ENCODE data around the gene PCSK2. TPM values are rescaled to one million over a fixed set of nuclear protein-coding genes. Genes with fewer than 3 reads are reported as not detected.
A peak's percentile ranks its signal among the peaks of the same experiment; 100 is the strongest.

PCSK2 gene
- total RNA-seq, 4 donors from 2014 or later, result 5.3 to 18.1 (median 10.9) TPM

DNA sequence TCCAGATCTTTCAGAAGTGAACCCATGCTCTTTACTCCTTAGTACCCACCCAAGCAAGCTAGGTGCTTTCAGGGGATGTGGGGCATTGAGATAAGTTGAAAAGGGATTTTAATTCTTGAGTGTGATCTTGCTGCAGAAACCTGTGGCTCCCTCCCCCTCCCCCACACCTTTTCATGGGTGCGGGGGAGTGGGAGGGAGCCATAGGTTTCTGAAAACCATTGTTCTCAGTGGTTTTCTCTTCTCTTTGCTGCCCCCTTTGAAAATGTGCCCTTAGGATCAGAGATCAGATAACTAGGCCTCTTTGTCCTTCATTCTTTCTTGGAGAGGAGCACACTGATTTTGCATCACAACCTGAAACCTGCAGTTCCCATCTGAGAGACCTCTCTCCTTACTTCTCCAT lies 2.4 kb downstream of the PCSK2 start:
- no peak for TF ChIP-seq POLR2A (IDR thresholded peaks at IDR 0.05)
- TF ChIP-seq, protein P1, sequence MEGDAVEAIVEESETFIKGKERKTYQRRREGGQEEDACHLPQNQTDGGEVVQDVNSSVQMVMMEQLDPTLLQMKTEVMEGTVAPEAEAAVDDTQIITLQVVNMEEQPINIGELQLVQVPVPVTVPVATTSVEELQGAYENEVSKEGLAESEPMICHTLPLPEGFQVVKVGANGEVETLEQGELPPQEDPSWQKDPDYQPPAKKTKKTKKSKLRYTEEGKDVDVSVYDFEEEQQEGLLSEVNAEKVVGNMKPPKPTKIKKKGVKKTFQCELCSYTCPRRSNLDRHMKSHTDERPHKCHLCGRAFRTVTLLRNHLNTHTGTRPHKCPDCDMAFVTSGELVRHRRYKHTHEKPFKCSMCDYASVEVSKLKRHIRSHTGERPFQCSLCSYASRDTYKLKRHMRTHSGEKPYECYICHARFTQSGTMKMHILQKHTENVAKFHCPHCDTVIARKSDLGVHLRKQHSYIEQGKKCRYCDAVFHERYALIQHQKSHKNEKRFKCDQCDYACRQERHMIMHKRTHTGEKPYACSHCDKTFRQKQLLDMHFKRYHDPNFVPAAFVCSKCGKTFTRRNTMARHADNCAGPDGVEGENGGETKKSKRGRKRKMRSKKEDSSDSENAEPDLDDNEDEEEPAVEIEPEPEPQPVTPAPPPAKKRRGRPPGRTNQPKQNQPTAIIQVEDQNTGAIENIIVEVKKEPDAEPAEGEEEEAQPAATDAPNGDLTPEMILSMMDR (IDR thresholded peaks at IDR 0.05), result no peak
- H3K4me3 ChIP-seq (ENCODE audit: low read depth, poor library complexity, severe bottlenecking), result no peak overlapping the region
- intact Hi-C loops (cut with DNase I; ENCODE audit: low total_unique reads), result no loop called here
- 21 to 33% methylated on average over 1 of the region's 1 CpG for WGBS, 2 donors
- DNase-seq (ENCODE audit: low spot score in 2 of 2), result no peak

- 76 to 83% methylated on average over 4 of the region's 4 CpGs for WGBS, 2 donors
- intact Hi-C loops (cut with DNase I; ENCODE audit: low total_unique reads), result no loop called here
- DNase-seq (ENCODE audit: low spot score in 2 of 2), result no peak
- H3K4me3 ChIP-seq (ENCODE audit: low read depth, poor library complexity, severe bottlenecking), result no peak overlapping the region
- TF ChIP-seq, protein P1 (IDR thresholded peaks at IDR 0.05), result no peak
- no peak for TF ChIP-seq POLR2A (IDR thresholded peaks at IDR 0.05)
These were observed 6.8 kb downstream of the PCSK2 start for GRCh38 chr20:17233626-17234025.

DNA sequence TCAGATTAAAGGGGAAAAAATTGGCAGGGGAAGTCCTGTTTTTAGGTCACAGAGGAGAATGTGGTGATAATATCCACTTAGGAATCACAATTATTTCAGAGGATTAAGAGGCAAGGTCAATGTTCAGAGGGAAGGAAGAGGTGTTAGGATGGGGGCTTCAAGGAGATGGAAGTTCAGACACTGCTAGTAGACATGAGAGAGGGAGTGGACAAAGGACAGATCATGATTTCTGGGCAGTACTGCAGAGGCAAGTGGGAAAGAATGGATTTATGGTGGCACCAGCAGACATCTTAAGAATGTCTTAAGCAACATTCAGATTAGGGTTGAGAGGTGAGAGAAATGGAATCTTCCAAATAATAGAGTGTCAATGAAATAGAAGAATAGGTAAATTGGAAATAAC lies 9.9 kb downstream of the PCSK2 start:
- DNase-seq (ENCODE audit: low spot score in 2 of 2), result no peak

DNA sequence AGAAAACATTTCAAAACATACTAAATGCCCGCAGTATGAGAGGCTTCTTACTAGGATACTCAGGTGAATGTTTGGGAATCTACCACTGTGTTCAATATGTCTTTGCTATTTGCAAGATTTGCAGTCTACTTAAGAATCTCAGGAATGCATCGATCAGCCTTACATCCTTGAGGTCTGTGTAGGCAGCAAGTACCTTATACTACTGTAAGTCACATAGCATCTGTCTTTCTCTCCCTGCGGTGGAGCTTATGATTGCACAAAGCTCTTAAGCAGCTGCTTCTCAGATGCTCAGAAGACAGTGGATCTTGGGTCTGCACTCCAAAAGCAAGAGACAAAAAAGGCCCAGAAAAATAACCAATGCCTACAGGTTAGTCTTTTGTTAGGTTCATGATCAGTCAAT lies 21.4 kb downstream of the PCSK2 start:
- TF ChIP-seq, protein P1 (IDR thresholded peaks at IDR 0.05), result no peak
- TF ChIP-seq POLR2A (IDR thresholded peaks at IDR 0.05), result no peak
- 60 to 64% methylated on average over 3 of the region's 3 CpGs for WGBS, 2 donors
- DNase-seq (ENCODE audit: low spot score in 2 of 2), result peak in 1 of 2 donors; percentile 6
- intact Hi-C loops (cut with DNase I; ENCODE audit: low total_unique reads), result no loop called here
- H3K4me3 ChIP-seq (ENCODE audit: low read depth, poor library complexity, severe bottlenecking), result no peak overlapping the region

More for the DNA sequence above, 9.9 kb downstream of the PCSK2 start:
- no peak for TF ChIP-seq POLR2A (IDR thresholded peaks at IDR 0.05)
- TF ChIP-seq, protein P1 (IDR thresholded peaks at IDR 0.05), result no peak
- H3K4me3 ChIP-seq (ENCODE audit: low read depth, poor library complexity, severe bottlenecking), result no peak overlapping the region
- intact Hi-C loops (cut with DNase I; ENCODE audit: low total_unique reads), result no loop called here

DNA sequence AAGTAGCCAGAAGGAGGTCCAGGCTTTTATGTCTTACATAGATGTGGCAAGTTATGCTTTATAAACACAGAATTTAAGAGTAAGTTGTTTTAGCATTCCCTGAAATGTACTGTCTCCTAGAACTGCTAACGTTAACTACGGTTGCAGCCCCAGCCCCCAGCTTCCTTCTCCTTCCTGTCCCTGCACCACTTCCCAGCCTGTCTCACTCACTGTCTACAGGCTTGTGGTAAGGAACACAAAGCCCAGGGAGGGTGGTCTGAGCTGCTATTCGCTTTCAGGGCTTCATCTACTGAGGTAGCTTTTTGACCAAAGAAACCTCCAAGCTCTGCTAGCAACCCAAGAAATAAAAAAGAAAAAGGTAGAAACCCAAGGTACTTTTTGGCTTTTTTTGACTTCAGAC lies 35.9 kb downstream of the PCSK2 start:
- H3K4me3 ChIP-seq (ENCODE audit: low read depth, poor library complexity, severe bottlenecking), result no peak overlapping the region
- no peak for DNase-seq (ENCODE audit: low spot score in 2 of 2)
- intact Hi-C loops (cut with DNase I; ENCODE audit: low total_unique reads), result no loop called here
- no peak for TF ChIP-seq POLR2A (IDR thresholded peaks at IDR 0.05)
- TF ChIP-seq, protein P1 (IDR thresholded peaks at IDR 0.05), result no peak
- 37 to 40% methylated on average over 3 of the region's 3 CpGs for WGBS, 2 donors

DNA sequence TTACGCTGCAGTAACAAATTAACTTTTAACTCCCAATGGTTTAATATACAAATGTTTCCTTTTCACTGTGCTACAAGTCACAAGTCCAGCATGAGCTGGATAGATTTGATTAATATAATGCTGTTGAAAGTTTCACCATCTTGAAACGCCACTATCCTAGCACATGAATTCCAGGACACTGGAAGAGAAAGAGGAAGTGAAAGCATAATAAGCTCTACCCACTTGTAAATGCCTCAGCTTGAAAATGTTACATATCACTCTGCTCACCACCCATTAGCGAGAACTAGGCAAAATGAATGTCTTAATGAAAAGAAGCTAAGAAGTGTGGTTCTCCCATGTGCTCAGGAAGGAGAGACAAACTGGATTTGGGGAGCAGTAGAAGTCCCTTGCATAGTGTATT lies 46.9 kb downstream of the PCSK2 start:
- TF ChIP-seq, protein P1 (IDR thresholded peaks at IDR 0.05), result no peak
- TF ChIP-seq POLR2A (IDR thresholded peaks at IDR 0.05), result no peak
- H3K4me3 ChIP-seq (ENCODE audit: low read depth, poor library complexity, severe bottlenecking), result no peak overlapping the region
- no peak for DNase-seq (ENCODE audit: low spot score in 2 of 2)
- intact Hi-C loops (cut with DNase I; ENCODE audit: low total_unique reads), result no loop called here
- WGBS, 2 donors, result 89 to 93% methylated on average over 3 of the region's 3 CpGs

Data from lower leg skin (tissue), 4 donors.